ENCODE measurements around the gene KRTAP10-12.
"Not testable (repeated sequence)": the region's sequence is repeated elsewhere in the genome, so short reads cannot be mapped to it uniquely, and the experiment has no call there.

The KRTAP10-12 gene, protein sequence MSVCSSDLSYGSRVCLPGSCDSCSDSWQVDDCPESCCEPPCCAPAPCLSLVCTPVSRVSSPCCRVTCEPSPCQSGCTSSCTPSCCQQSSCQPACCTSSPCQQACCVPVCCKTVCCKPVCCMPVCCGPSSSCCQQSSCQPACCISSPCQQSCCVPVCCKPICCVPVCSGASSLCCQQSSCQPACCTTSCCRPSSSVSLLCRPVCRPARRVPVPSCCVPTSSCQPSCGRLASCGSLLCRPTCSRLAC

DNA sequence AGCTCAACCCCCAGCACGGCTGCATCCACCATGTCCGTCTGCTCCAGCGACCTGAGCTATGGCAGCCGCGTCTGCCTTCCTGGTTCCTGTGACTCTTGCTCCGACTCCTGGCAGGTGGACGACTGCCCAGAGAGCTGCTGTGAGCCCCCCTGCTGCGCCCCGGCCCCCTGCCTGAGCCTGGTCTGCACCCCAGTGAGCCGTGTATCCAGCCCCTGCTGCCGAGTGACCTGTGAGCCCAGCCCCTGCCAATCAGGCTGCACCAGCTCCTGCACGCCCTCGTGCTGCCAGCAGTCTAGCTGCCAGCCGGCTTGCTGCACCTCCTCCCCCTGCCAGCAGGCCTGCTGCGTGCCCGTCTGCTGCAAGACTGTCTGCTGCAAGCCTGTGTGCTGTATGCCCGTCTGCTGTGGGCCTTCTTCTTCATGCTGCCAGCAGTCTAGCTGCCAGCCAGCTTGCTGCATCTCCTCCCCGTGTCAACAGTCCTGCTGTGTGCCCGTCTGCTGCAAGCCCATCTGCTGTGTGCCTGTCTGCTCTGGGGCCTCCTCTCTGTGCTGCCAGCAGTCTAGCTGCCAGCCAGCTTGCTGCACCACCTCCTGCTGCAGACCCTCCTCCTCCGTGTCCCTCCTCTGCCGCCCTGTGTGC lies at the start of gene KRTAP10-12:
TSS of gene KRTAP10-12 (plus strand) at position 1 of the 639 bp plus-strand sequence. CDS start at position 31, 30 bp downstream.
- not testable (repeated sequence) for DNase-seq

DNA sequence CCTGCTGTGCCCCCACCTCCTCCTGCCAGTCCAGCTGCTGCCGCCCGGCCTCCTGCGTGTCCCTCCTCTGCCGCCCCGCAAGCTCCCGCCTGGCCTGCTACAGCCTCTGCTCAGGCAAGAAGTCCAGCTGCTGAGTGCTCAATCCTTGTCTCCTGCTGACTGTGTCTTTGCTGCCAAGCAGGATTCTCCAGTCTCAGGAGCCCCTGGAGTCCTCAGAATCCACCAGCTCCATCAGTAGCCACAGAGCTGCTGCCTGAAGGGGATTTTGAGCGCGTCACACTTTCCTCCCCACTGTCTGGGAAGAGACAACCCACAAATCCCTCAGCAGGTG lies 49.8 kb upstream of the KRTAP10-12 start:
- DNase-seq: no peak

DNA sequence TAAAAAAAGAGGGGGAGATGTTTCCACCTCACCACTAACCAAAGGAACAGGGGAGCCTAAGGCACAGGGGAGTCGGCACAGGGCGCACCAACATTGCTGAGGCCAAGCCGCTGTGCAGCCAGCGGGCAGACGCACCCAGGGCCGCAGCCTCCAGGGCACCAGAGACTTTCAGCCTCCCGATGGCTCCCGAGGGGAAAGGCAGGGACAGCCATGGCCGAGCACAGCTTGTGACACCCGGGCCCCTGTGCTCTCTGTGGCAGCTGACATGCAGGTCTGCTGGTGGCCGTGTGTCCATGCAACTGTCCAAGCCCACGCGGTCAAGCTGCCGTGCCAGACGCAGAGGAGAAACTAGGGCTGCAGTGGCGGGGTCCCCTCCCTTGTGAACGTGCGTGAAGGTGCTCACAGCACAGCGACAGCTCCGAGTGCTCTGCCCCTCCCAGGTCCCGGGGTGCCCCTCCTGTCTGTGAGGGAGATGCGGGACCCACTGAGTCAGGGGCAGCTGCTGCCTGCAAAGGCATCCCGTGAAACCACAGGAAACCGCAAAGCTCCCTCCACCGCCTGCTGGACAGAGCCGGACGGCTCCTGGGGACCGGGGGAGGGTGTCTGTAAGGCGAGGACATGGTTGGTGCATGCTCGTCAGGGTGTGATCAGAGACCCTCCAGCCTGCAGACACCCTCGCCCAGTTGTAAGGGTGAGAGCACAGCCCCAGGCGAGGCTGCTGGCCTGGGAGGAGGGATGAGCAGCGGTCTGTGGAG lies 48.2 kb upstream of the KRTAP10-12 start:
- no peak for DNase-seq

DNA sequence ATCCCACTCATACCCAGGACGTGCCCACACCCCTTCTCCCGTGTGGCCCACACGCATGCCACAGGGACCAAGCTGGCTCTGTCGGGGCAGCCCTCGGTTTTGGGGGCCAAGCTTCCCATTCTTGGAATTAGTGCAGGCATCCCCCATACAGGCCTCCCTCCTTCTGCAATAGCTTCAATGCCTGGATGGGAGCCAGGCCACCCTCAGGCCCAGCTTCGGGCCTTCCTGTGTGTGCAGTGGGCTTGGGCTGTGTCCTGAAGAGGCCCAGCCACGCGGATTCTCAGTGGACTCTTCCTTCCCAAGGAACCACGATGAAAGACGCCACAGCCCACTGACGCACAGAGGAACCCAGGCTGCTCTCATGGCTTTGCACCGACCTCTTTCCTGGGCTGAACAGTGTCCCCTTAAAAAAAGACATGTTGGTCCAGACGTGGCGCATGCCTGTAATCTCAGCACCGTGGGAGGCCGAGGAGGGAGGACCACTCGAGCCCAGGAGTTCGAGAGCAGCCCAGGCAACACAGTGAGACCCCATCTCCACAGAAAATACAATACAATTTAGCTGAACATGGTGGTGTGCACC lies 47.4 kb upstream of the KRTAP10-12 start:
- DNase-seq: no peak

DNA sequence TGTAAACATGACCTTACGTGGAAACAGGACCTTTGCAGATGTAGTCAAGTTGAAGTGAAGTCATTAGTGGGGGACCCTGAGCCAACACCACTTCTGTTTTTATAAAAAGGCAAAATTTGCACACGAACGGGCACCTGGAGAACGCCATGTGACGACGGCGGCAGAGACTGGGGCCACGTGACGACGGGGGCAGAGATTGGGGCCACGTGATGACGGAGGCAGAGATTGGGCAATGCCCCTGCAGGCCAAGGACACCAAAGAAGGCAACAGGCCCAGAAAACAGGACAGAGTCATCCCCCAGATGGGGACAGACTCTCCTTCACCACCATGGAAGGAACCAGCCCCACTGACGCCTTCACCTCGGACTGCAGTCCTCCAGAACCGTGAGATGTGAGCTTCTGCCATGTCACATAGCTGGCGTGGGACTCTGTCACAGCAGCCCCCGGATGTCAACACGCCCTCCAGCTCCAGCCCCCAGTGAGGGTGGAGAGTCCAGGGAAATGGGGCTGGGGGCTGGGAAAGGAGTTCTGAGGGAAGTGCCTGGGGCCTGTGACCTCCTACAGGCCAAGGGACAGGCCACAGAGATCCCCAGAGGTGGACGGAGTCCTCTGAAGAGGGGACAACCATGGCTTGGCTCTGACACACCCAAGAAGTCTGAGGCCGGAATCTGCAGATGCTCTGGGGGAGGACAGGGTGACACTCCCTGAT lies 46.6 kb upstream of the KRTAP10-12 start:
- no peak for DNase-seq

DNA sequence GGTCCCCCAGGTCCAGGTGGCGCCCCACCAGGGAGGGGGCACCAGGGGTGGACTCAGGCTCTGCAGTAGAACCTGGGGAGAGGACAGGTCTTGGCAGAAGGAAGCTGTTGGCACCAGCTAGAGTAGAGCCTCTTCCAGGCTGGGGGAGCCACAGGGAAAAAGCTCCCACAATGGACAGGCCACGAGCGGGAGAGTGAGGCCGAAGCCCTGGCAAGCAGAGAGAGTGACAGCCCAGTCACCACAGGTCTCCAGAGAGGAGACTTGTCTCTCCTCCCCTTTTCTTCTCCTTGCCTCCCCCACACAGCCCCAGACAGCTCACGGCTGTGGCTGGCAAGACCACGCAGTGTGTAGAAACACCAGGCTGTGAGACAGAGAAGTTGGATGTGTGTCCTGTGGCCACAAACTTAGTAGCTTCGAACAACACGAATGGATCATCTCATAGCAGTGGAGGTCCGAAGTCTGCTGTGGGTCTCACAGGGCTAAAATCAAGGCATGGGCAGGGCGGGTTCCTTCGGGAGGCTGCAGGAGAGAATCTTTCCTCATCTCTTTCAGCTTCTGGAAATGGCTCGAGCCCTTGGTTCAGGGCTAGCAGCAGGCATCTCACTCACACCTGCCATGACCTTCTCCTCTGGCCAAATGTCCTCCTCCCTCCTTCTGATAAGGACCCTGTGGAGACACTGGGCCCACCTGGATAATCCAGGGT lies 45.8 kb upstream of the KRTAP10-12 start:
- no peak for DNase-seq

DNA sequence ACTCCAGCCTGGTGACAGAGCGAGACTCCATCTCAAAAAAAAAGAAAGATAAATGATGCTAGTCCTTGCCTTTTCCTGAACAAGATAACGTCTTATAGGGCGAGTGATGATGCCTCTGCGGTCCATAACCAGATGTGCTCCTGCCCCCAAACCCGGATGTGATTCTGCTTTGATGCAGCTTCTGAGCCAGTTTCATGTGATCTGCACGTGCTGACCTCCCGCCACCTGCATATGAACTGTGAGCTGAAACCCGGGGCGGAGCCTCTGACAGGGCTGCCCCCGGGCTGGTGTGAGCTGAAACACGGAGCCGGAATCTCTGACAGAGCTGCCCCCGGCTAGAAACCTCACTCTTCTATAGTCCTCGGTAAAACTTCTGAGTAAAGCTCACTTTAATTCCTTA lies 43.8 kb upstream of the KRTAP10-12 start:
- no peak for DNase-seq

DNA sequence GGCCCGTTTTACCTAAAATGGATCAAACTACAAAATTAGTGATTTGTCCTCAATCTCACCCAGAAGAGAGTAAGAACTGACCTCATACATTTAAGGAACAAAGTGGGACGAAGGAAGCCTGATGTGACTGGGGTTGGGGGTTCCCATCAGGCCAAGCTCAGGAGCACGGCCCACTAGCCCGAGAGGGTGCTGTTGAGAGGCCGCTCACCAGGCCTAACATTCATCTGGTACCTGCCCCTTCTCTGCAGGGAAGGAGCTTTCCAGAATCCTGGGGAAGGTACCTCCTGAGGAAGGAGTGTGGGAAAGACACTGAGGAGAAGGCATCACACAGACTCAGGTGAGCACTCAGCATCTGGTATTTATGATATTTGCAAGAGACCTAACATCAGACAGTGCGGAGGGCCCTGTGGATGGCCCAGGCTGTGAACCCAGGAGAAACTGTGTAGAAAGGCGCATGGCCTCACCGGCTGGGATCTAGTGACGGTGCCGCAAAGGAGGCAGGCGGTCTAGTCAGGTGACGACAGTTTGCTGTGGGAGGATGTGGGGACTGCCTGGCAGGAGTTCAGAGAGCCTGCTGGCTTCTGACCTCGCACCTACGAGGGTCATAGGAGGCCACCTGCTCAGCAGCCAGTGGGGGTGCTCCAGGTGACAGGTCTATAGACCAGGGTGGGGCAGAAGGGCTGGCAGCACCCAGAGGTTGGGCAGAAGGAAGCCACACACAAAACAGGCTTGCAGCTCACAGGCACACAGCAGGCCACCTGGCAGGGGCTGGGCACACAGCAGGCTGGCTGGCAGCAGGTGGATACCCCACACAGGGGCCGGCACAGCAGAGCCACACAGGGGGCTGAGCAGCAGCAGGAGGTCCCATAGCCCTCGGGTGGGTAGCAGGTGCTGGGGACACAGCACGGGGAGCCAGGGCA lies 43.1 kb upstream of the KRTAP10-12 start:
- DNase-seq: no peak

DNA sequence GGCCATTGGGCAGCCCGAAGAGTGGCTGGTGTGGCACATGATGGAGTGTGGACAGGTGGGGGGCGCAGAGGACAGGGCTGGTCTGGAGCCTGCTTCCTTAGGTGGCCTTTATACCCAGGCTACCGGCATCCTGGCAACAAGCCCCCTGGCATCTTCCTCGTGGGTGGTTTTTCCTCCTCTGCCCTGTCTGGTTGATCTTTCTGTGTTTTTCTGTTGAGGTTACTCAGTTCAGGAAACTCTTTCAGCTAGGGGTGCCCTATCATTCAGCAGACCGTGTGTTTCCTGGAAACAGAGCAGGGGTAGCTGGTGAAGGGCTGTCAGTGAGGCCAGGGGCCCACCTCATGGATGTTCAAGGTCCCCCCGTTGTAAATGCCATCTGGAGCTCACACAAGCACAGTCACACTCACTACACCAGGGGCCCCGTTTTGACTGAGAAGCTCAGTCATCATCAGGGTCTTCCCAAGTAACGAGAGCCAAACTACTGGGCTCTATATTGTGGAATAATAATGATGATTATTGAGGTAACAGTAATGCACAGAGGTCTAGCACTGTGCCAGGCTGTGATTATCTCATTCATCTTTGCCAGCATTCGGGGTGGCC lies 42.3 kb upstream of the KRTAP10-12 start, which contains the start of gene KRTAP12-4:
TSS of gene KRTAP12-4 (minus strand) at position 84 of the 600 bp plus-strand sequence. CDS start at position 39, 45 bp downstream.
- no peak for DNase-seq

DNA sequence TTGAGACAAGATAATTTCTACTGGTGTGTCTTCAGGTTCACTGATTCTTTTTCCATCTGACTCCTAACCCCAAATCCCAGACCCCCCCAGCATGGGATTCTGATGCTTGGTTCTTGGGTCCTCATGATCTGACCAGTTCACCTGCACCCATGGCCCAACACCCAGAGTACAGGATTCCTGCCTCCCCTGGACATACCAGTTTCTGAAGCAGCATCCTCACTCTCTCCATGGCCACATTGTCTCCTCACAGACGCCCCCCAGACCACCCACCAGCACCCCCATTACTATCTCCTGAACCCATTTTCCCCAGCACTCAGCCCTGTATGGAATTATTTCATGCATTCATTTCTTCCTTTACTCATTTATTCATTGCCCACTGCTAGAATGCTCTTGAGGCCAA lies 40.1 kb upstream of the KRTAP10-12 start:
- DNase-seq: no peak

DNA sequence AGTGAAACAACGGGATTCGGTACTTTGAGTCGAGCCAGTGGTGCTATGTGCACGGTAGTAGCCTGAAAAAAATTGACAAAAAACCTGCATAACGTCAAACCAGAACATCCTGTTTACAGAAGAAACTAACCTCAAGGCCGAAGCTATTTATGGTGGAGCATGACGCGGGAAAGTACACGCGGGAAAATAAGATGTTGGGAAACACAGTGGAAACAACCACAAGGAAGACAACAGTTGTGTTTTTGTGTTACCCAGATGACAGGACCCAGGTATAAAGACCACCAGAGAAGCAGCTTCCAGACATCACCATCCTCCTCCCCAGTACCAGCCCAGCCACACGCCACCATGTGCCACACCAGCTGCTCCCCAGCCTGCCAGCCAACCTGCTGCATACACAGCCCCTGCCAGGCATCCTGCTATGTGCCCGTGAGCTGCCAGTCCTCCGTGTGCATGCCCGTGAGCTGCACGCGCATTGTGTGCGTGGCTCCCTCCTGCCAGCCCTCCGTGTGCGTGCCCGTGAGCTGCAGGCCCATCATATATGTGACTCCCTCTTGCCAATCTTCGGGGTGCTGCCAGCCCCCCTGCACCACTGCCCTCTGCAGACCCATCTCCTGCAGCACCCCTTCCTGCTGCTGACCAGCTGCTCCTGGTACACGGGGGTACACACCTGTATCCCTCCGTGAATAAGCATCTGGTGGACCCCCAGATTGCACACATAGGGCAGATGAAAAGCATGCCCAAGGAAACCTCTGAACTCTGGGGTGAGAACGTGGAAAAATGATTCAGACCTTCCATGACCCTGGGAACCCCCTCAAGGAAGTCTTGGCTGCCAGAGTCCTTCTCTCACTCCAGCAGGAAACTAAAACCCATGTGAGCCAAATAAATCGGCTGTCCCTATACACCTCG lies 39.1 kb upstream of the KRTAP10-12 start, which contains the start of gene KRTAP12-3:
TSS of gene KRTAP12-3 (plus strand) at position 298 of the 906 bp plus-strand sequence. CDS start at position 346, 48 bp downstream.
- DNase-seq: no peak

DNA sequence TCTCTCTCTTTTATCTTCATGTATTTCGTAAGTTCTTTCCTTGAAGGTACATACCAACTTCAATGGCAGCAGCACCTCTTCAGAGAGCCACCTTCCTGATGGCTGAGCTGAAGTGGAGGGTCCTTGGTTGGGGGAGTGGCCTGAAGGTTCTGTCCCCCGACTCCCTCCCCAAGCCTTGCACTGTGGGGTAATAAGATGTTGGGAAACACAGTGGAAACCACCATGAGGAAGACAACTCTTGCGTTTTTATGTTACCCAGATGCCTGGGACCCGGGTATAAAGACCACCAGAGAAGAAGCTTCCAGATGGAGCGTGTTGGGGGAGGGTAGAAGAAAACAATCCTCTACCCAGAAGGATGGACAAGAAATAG lies 38.4 kb upstream of the KRTAP10-12 start:
- no peak for DNase-seq

DNA sequence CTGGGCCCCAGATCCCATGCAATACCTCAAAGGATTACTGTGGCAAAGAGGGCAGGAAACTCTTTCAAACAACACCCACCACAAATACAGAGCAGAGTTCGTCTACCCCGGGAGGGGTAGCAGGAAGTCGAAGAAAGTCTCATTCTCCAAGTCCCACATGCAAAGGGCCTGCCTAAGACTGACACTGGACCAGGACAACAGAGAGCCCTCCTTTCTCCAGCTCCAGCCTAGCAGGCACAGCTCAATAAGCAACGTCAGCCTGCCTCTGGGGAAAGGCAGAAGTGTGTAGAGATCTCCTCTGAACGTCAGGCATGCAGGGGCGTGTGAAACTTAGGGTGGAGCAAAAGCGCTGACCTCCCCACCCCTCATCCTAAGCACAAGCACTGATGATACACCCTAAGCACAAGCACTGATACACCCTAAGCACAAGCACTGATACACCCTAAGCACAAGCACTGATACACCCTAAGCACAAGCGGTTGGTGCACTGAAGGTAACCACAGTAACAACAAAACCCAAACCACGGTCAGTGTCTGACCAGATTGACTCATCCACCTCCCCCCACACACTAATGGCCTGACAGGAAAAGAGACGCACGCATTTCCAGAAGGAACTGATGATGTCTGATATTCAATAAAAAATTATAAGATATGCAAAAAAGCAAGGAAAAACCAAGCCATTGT lies 37.9 kb upstream of the KRTAP10-12 start:
- no peak for DNase-seq

DNA sequence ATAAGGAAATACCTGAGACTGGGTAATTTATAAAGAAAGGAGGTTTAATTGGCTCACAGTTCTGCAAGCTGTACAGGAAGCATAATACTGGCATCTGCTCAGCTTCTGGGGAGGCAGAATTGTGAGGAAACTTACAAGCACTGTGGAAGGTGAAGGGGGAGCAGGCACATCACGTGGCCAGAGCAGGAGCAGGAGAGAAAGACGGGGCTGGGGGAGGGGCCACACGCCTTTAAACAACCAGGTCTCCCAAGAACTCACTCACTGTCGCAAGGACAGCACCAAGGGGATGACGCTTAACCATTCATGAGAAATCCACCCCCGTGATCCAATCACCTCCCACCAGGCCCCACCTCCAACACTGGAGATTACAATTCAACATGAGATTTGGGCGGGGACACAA lies 35.4 kb upstream of the KRTAP10-12 start:
- DNase-seq: not testable (repeated sequence)

DNA sequence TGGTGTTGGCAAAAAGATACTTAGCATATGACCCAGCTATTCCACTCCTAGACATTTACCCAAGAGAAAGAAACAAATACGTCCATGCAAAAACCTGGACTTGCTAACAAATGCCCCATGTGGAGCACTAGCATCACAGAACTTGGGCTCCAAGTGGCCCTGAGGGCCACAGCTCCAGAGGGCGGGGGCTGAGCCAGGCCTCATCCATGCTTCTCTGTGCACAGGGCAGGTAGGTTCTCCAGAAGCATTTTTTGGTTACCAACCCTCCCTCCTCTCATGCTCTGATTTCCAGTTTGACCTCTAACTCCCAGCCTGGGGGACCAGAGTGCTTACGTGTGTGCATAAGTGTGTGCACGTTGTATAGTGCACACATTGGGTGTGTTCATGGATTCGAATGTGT lies 32.3 kb upstream of the KRTAP10-12 start:
- no peak for DNase-seq

DNA sequence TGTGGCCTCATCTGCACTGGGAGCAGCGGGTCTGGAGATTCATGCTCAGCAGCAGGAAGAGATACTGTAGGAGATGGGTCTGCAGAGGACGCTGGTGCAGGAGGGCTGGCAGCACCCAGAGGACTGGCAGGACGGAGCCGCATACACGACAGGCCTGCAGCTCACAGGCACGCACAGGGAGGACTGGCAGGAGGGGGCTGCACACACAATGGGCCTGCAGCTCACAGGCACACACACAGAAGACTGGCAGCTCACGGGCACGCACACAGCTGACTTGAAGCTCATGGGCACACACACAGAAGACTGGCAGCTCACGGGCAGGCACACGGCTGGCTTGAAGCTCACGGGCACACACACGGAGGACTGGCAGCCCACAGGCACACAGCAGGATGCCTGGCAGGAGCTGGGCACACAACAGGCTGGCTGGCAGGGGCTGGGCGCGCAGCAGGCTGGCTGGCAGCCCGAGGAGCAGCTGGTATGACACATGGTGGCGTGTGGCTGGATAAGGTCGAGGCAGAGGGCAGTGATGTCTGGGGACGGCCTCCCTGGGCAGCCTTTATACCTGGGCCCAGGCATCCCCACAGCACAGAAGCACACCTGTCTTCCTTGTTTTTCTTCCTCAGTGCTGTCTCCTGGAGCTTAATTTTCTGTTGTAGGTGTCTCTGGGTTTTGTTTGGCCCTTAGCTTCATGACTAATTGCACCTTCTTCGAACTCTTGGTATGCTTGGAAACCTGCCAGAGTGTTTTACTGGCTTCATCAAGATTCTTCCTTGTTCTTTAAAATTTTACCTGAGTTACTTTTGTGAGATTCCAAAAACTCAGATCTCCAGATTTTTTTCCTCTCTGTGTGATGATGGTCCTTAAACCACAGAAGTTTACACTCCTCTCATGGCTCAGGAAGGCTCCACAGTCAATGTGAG lies 30.3 kb upstream of the KRTAP10-12 start, which contains the start of gene KRTAP12-2:
TSS of gene KRTAP12-2 (minus strand) at position 527 of the 920 bp plus-strand sequence. CDS start at position 486, 41 bp downstream.
- DNase-seq: no peak

DNA sequence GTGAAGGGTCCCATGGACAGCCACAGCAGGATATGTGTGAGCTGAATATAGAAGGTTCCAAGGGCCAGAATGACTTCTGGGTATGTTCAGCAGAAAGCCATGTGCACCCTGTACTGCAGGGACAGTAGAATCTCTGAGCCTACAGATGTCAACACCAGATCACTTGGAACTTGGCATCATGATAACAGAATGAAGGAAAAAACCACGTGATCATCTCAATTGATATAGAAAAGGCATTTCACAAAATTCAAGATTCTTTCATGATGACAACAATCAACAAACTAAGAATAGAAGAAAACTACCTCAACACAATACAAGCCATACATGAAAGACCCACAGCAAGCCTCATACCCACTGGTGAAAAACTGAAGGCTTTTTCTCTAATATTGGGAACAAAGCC lies 29.4 kb upstream of the KRTAP10-12 start:
- DNase-seq: no peak
